GM10847 (cell line): ENCODE results near the gene CMSS1.

Experiments
- POLR2A ChIP-seq: IDR thresholded peaks from 2 replicates; pipeline ENCODE4 v1.6.1; 2011; ENCODE audit not compliant: insufficient read length; ENCODE audit errors: extremely low read depth

The CMSS1 gene

GRCh38 chr3:100228247-100228646 lies 410.6 kb downstream of the CMSS1 start:
- TF ChIP-seq POLR2A, result no peak

DNA sequence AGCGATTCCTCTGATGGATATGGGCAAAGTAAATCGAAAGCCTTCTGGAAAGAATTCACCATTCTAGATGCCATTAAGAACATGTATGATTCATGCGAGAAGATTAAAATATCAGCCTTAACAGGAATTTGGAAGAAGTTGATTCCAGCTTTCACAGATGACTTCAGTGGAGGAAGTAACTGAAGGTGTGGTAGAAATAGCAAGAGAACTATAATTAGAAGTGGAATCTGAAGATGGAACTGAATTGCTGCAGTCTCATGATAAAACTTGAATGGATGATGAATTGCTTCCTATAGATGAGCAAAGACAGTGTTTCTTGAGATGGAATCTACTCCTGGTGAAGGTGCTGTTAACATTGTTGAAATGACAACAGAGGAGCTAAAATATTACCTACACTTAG lies 413.0 kb downstream of the CMSS1 start:
- TF ChIP-seq POLR2A, result no peak
